Upper lobe of right lung (tissue), 1 donor: ENCODE results near the gene FBXW2. TPM values are rescaled to one million over a fixed set of nuclear protein-coding genes. Genes with fewer than 3 reads are reported as not detected.

Experiments
- ATAC-seq: fragments of 200-7000 bp; cut with Tn5 transposase; one replicate; pipeline ENCODE4 v1.9.1; 2020; ENCODE audit warnings: mild to moderate bottlenecking, moderate library complexity
- DNase-seq: peaks from one replicate; pipeline ENCODE4 v3.0.0-alpha.2; 2020
- H3K27ac ChIP-seq: fragments of 200-600 bp; one replicate; pipeline ENCODE4 v1.8.0; 2022
- H3K27me3 ChIP-seq: fragments of 200-600 bp; one replicate; pipeline ENCODE4 v1.8.0; 2022; ENCODE audit warnings: mild to moderate bottlenecking
- H3K36me3 ChIP-seq: fragments of 200-600 bp; one replicate; pipeline ENCODE4 v1.8.0; 2022
- H3K4me1 ChIP-seq: fragments of 200-600 bp; one replicate; pipeline ENCODE4 v1.8.0; 2022
- H3K4me3 ChIP-seq: fragments of 200-600 bp; one replicate; pipeline ENCODE4 v1.8.0; 2022; ENCODE audit warnings: mild to moderate bottlenecking
- H3K9me3 ChIP-seq: fragments of 200-600 bp; one replicate; pipeline ENCODE4 v1.8.0; 2022
- intact Hi-C: fragments of 100-400 bp; cut with DNase I; formaldehyde crosslinking; loops from one replicate; pipeline ENCODE4 v1.11.0; 2022
- total RNA-seq: library from RNA; stranded (reverse); fragmentation: NEBNext Ultra II Directional; extraction: Animal tissue kit (Norgen Biotek cat#: 25700); gene quantifications from one replicate; pipeline ENCODE4 v1.2.1, GENCODE V29; 2021
- TF ChIP-seq, protein P1 (sequence below): fragments of 200-600 bp; IDR thresholded peaks from one replicate; pipeline ENCODE4 v1.8.0; 2022; ENCODE audit warnings: antibody characterized with exemption
- donor health status: DM: no; HTN: yes; CAD: no; lungs with severe emphysema.

Gene FBXW2
- total RNA-seq, 1 donor from 2014 or later, result 87.1 TPM

- Histone ChIP-seq H3K9me3 (no peaks in the 10 kb centered on the region), H3K4me3 (no peak overlapping the region), H3K27ac (no peak overlapping the region), H3K4me1 (peaks cover 7% of the 10 kb centered on the region), H3K27me3 (no peaks in the 10 kb centered on the region), H3K36me3 (peaks cover 96% of the 10 kb centered on the region)
- DNase-seq (no peak), ATAC-seq (no peak)
- TF ChIP-seq, protein P1, sequence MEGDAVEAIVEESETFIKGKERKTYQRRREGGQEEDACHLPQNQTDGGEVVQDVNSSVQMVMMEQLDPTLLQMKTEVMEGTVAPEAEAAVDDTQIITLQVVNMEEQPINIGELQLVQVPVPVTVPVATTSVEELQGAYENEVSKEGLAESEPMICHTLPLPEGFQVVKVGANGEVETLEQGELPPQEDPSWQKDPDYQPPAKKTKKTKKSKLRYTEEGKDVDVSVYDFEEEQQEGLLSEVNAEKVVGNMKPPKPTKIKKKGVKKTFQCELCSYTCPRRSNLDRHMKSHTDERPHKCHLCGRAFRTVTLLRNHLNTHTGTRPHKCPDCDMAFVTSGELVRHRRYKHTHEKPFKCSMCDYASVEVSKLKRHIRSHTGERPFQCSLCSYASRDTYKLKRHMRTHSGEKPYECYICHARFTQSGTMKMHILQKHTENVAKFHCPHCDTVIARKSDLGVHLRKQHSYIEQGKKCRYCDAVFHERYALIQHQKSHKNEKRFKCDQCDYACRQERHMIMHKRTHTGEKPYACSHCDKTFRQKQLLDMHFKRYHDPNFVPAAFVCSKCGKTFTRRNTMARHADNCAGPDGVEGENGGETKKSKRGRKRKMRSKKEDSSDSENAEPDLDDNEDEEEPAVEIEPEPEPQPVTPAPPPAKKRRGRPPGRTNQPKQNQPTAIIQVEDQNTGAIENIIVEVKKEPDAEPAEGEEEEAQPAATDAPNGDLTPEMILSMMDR, result no peak
- intact Hi-C loops, result no loop called here
Observed at GRCh38 chr9:120770931-120771330, 22.3 kb downstream of the FBXW2 start.

GRCh38 chr9:120768886-120769285, 24.3 kb downstream of the FBXW2 start:
- no peak overlapping the region for H3K27ac ChIP-seq
- DNase-seq (no peak), ATAC-seq (peak; percentile 31)
- no peak overlapping the region for H3K4me3 ChIP-seq
- intact Hi-C loops, result no loop called here
- peaks cover 96% of the 10 kb centered on the region for H3K36me3 ChIP-seq
- no peaks in the 10 kb centered on the region for H3K9me3 ChIP-seq
- peaks cover 7% of the 10 kb centered on the region for H3K4me1 ChIP-seq
- H3K27me3 ChIP-seq, result no peaks in the 10 kb centered on the region
- TF ChIP-seq, protein P1, result no peak

DNA sequence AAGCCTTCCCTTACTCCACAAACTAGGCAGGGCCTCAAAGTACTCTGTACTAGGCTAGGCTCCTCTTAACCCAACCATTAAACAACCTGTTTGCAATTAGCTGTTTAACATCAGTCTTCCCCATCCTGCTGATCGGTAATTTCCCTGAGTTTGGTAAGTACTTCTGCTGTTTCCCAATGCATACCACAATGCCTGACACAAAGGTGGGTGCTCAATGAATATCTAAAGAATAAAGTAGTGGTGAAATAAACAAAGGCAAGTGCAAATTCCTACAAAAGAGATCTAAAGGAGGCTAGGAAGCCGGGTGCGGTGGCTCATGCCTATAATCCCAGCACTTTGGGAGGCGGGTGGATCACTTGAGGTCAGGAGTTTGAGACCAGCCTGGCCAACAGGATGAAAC, 25.0 kb downstream of the FBXW2 start:
- Histone ChIP-seq H3K36me3 (peaks cover 96% of the 10 kb centered on the region), H3K9me3 (no peaks in the 10 kb centered on the region), H3K4me1 (peaks cover 7% of the 10 kb centered on the region), H3K27ac (no peak overlapping the region), H3K4me3 (no peak overlapping the region), H3K27me3 (no peaks in the 10 kb centered on the region)
- ATAC-seq (no peak), DNase-seq (no peak)
- intact Hi-C loops, result no loop called here
- TF ChIP-seq, protein P1, result no peak

DNA sequence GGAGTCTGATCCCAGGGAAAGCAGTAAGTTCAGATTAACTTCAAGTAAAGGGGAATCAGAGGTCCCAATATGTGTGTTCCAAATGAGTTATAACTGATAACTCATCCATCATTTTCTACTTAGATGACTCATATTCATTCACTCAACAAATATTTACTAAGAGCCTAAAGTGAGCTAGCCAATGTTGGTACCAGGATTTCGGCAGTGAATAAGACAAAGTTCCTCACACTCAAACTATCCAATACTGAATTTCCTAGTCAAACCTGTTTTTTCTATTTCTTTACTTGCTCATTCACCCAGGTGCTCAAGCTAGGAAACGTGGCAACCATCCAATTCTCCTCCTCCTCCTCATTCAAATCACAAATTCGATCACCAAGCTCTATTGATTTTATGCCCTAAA, 25.8 kb downstream of the FBXW2 start:
- no peak overlapping the region for H3K4me3 ChIP-seq
- H3K27me3 ChIP-seq, result no peaks in the 10 kb centered on the region
- DNase-seq, result no peak
- no peaks in the 10 kb centered on the region for H3K9me3 ChIP-seq
- TF ChIP-seq, protein P1, result no peak
- intact Hi-C loops, result no loop called here
- H3K4me1 ChIP-seq, result peaks cover 7% of the 10 kb centered on the region
- peaks cover 96% of the 10 kb centered on the region for H3K36me3 ChIP-seq
- H3K27ac ChIP-seq, result no peak overlapping the region
- no peak for ATAC-seq

- Histone ChIP-seq H3K4me1 (peaks cover 7% of the 10 kb centered on the region), H3K9me3 (no peaks in the 10 kb centered on the region), H3K27ac (no peak overlapping the region), H3K27me3 (no peaks in the 10 kb centered on the region), H3K4me3 (no peak overlapping the region), H3K36me3 (peaks cover 96% of the 10 kb centered on the region)
- TF ChIP-seq, protein P1, result no peak
- ATAC-seq (no peak), DNase-seq (no peak)
- intact Hi-C loops, result no loop called here
Observed at GRCh38 chr9:120765910-120766425, 27.2 kb downstream of the FBXW2 start.

DNA sequence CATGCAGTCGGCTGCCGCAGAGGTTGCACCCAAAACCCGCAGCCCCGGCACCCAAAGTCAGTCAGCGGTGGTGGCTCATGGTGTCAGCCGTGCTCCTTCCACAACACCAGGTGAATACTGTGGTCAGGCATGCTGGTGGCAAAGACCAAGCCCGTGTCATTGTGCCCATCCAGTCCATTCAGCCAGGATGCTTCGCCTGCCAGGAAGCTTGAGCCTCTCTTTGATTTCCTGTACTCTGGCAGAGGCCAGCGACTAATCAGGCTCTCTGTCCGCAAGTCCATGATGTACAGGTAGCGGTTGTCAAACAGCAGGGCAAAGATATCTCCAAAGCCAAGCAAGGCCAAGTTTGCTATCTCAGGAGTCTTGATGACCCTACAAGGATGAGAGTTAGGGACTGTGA, 28.7 kb downstream of the FBXW2 start:
- Histone ChIP-seq H3K27me3 (no peaks in the 10 kb centered on the region), H3K9me3 (no peaks in the 10 kb centered on the region), H3K4me1 (peaks cover 7% of the 10 kb centered on the region), H3K4me3 (no peak overlapping the region), H3K36me3 (peaks cover 88% of the 10 kb centered on the region), H3K27ac (no peak overlapping the region)
- DNase-seq (no peak), ATAC-seq (no peak)
- TF ChIP-seq, protein P1, result no peak
- intact Hi-C loops, result no loop called here
